Measurements from ENCODE around the gene LTC4S. TPM values are rescaled to one million over a fixed set of nuclear protein-coding genes. Genes with fewer than 3 reads are reported as not detected.

Gene LTC4S
- total and polyA plus RNA-seq, 4 donors = 1.3 to 3.3 (median 2.1) TPM

GRCh38 chr5:179797741-179798140, 4.0 kb downstream of the LTC4S start:
- Histone ChIP-seq H3K36me3 (ENCODE audit: control insufficient read depth in 4 of 4, insufficient read depth in 3 of 4, low read depth in 1 of 4, low read length in 3 of 4) (peaks cover 19 to 31% (median 25%) of the 10 kb centered on the region in 4 donors), H3K9ac (ENCODE audit: low read depth in 1 of 2, low read length in 2 of 2) (no peak overlapping the region), H3K27me3 (ENCODE audit: control insufficient read depth in 4 of 4, insufficient read depth in 4 of 4, low read length in 3 of 4) (no peaks in the 10 kb centered on the region), H3K4me1 (ENCODE audit: control insufficient read depth in 4 of 4, insufficient read depth in 4 of 4, low read length in 3 of 4) (peaks cover 7 to 56% (median 35%) of the 10 kb centered on the region in 4 donors), H3K27ac (ENCODE audit: low read depth in 1 of 2, low read length in 2 of 2) (no peak overlapping the region), H3K4me3 (ENCODE audit: low read depth in 1 of 3, low read length in 3 of 3) (no peak overlapping the region), H3K9me3 (ENCODE audit: control insufficient read depth in 4 of 4, low read length in 3 of 4) (no peaks in the 10 kb centered on the region)
- DNase-seq (ENCODE audit: low spot score) = no peak
- 96% methylated on average over 30 of the region's 30 CpGs for WGBS
- no peak for TF ChIP-seq FOXA2 (IDR thresholded peaks at IDR 0.05)
- TF ChIP-seq, protein P1, sequence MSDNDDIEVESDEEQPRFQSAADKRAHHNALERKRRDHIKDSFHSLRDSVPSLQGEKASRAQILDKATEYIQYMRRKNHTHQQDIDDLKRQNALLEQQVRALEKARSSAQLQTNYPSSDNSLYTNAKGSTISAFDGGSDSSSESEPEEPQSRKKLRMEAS (IDR thresholded peaks at IDR 0.05) = no peak
- TF ChIP-seq, protein P2, sequence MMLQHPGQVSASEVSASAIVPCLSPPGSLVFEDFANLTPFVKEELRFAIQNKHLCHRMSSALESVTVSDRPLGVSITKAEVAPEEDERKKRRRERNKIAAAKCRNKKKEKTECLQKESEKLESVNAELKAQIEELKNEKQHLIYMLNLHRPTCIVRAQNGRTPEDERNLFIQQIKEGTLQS (IDR thresholded peaks at IDR 0.05) = no peak
- TF ChIP-seq SP1 (IDR thresholded peaks at IDR 0.05) = no peak
- no peak for TF ChIP-seq RAD21 (IDR thresholded peaks at IDR 0.05)
- no peak for TF ChIP-seq ZBTB33 (IDR thresholded peaks at IDR 0.05)
- TF ChIP-seq HNF4A (conservative IDR thresholded peaks at IDR 0.05) = no peak
- no peak for TF ChIP-seq RXRA (IDR thresholded peaks at IDR 0.05)
- TF ChIP-seq NR2F2 (IDR thresholded peaks at IDR 0.05) = no peak
- TF ChIP-seq, protein P3, sequence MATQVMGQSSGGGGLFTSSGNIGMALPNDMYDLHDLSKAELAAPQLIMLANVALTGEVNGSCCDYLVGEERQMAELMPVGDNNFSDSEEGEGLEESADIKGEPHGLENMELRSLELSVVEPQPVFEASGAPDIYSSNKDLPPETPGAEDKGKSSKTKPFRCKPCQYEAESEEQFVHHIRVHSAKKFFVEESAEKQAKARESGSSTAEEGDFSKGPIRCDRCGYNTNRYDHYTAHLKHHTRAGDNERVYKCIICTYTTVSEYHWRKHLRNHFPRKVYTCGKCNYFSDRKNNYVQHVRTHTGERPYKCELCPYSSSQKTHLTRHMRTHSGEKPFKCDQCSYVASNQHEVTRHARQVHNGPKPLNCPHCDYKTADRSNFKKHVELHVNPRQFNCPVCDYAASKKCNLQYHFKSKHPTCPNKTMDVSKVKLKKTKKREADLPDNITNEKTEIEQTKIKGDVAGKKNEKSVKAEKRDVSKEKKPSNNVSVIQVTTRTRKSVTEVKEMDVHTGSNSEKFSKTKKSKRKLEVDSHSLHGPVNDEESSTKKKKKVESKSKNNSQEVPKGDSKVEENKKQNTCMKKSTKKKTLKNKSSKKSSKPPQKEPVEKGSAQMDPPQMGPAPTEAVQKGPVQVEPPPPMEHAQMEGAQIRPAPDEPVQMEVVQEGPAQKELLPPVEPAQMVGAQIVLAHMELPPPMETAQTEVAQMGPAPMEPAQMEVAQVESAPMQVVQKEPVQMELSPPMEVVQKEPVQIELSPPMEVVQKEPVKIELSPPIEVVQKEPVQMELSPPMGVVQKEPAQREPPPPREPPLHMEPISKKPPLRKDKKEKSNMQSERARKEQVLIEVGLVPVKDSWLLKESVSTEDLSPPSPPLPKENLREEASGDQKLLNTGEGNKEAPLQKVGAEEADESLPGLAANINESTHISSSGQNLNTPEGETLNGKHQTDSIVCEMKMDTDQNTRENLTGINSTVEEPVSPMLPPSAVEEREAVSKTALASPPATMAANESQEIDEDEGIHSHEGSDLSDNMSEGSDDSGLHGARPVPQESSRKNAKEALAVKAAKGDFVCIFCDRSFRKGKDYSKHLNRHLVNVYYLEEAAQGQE (IDR thresholded peaks at IDR 0.05) = no peak

DNA sequence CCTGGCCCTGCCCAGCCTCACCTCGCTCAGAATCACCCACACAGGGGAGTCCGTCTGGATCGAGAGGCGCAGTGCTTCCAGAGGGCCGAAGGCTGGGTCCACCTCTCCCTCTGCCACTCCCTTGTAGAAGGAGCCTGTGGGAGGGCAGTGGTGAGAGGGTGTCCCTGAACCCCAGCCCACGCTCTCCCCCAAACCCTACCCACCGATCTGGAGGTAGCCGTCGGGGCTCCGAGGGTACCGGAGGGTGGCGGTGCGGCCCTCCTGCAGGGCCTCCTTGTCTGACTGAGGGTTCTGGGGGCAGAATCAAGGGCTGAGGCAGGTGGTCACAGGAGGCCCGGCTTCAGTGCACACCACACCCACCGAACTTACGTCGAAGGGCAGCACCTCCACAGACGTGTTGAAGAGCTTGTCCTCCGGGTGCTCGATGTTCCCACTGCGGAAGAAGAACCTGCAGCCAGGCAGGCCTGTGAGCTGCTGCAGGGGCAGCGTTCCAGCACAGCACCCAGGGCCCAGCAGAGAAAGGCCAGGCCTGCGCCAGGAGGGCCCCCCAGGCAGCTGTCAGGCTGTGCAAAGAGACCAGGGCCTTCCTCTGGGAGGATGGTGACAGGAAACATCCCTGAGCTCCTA, 4.5 kb downstream of the LTC4S start:
- H3K4me3 ChIP-seq (ENCODE audit: low read depth in 1 of 3, low read length in 3 of 3) = no peak overlapping the region
- no peak for TF ChIP-seq RAD21 (IDR thresholded peaks at IDR 0.05)
- no peak for TF ChIP-seq FOXA2 (IDR thresholded peaks at IDR 0.05)
- no peak for TF ChIP-seq NR2F2 (IDR thresholded peaks at IDR 0.05)
- TF ChIP-seq, protein P3 (IDR thresholded peaks at IDR 0.05) = no peak
- no peak for TF ChIP-seq GABPA (IDR thresholded peaks at IDR 0.05 in 1 of 2, conservative IDR thresholded peaks at IDR 0.05 in 1 of 2)
- no peak for TF ChIP-seq EGR1 (IDR thresholded peaks at IDR 0.05; ENCODE audit: low read depth in 2 of 2)
- TF ChIP-seq YY1 (IDR thresholded peaks at IDR 0.05) = no peak
- no peak for TF ChIP-seq SP1 (IDR thresholded peaks at IDR 0.05)
- DNase-seq (ENCODE audit: low spot score) = no peak
- no peaks in the 10 kb centered on the region for H3K27me3 ChIP-seq (ENCODE audit: control insufficient read depth in 4 of 4, insufficient read depth in 4 of 4, low read length in 3 of 4)
- H3K36me3 ChIP-seq (ENCODE audit: control insufficient read depth in 4 of 4, insufficient read depth in 3 of 4, low read depth in 1 of 4, low read length in 3 of 4) = peaks cover 19 to 31% (median 25%) of the 10 kb centered on the region in 4 donors
- 94% methylated on average over 23 of the region's 23 CpGs for WGBS
- no peak overlapping the region for H3K27ac ChIP-seq (ENCODE audit: low read depth in 1 of 2, low read length in 2 of 2)
- H3K9me3 ChIP-seq (ENCODE audit: control insufficient read depth in 4 of 4, low read length in 3 of 4) = no peaks in the 10 kb centered on the region
- peaks cover 10 to 57% (median 34%) of the 10 kb centered on the region in 4 donors for H3K4me1 ChIP-seq (ENCODE audit: control insufficient read depth in 4 of 4, insufficient read depth in 4 of 4, low read length in 3 of 4)
- no peak overlapping the region for H3K9ac ChIP-seq (ENCODE audit: low read depth in 1 of 2, low read length in 2 of 2)
